Breast epithelium (tissue), 3 donors: ENCODE data around the gene GNG11.

ENCODE experiments used
- POLR2A ChIP-seq: fragments of 450-650 bp; IDR thresholded peaks from one replicate; pipeline ENCODE4 v1.6.1; 2016; ENCODE audit warnings: antibody characterized with exemption, mild to moderate bottlenecking, moderate library complexity
- POLR2AphosphoS5 ChIP-seq, 3 donors: sonication (generic); formaldehyde crosslinking; IDR thresholded peaks; one replicate each; pipeline ENCODE4 v1.6.1; 2017; ENCODE audit warnings: antibody characterized with exemption in 3 of 3
- TF ChIP-seq, protein P1 (sequence below), 3 donors: fragments of 450-650 bp; IDR thresholded peaks; one replicate each; pipeline ENCODE4 v1.5.1; 2016 to 2017; ENCODE audit warnings: antibody characterized with exemption in 3 of 3, mild to moderate bottlenecking in 3 of 3, moderate library complexity in 3 of 3

DNA sequence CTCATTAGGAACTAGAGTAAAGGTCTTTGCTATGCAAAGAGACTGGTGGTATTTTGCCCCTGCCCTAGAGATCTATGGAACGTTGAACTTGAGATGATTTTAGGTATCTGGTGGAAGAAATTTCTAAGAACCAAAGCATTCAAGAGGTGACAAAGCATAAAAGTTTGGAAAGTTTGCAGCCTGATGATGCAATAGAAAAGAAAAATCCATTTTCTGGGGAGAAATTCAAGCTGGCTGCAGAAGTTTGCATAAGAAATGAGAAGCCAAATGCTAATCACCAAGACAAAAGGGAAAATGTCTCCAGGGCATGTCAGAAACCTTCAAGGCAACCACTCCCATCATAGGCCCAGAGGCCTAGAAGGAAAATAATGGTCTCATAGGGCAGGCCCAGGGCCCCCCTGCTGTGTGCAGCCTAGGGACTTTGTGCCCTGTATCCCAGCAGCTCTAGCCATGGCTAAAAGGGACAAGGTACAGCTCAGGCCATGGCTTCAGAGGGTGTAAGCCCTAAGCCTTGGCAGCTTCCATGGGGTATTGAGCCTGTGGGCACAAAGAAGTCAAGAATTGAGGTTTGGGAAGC is 47.4 kb upstream of the GNG11 start:
- no peak for TF ChIP-seq POLR2AphosphoS5 (IDR thresholded peaks at IDR 0.05)
- TF ChIP-seq, protein P1, sequence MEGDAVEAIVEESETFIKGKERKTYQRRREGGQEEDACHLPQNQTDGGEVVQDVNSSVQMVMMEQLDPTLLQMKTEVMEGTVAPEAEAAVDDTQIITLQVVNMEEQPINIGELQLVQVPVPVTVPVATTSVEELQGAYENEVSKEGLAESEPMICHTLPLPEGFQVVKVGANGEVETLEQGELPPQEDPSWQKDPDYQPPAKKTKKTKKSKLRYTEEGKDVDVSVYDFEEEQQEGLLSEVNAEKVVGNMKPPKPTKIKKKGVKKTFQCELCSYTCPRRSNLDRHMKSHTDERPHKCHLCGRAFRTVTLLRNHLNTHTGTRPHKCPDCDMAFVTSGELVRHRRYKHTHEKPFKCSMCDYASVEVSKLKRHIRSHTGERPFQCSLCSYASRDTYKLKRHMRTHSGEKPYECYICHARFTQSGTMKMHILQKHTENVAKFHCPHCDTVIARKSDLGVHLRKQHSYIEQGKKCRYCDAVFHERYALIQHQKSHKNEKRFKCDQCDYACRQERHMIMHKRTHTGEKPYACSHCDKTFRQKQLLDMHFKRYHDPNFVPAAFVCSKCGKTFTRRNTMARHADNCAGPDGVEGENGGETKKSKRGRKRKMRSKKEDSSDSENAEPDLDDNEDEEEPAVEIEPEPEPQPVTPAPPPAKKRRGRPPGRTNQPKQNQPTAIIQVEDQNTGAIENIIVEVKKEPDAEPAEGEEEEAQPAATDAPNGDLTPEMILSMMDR (IDR thresholded peaks at IDR 0.05): no peak
- TF ChIP-seq POLR2A: no peak
